ENCODE measurements around the gene BABAM1.
"Not testable (repeated sequence)": the region's sequence is repeated elsewhere in the genome, so short reads cannot be mapped to it uniquely, and the experiment has no call there.

Gene BABAM1

GRCh38 chr19:17283504-17283996 lies 16.3 kb downstream of the BABAM1 start:
- H3K4me3 ChIP-seq (ENCODE audit: low read length), result no peak overlapping the region
- no peak overlapping the region for H3K27ac ChIP-seq (ENCODE audit: low read length)
- H3K27me3 ChIP-seq (ENCODE audit: control insufficient read depth, insufficient read depth, low read length), result peaks cover 19% of the 10 kb centered on the region
- H3K36me3 ChIP-seq (ENCODE audit: control insufficient read depth, low read depth, low read length), result peaks cover 6% of the 10 kb centered on the region
- H3K9ac ChIP-seq (ENCODE audit: low read length), result no peak overlapping the region
- no peaks in the 10 kb centered on the region for H3K4me1 ChIP-seq (ENCODE audit: control insufficient read depth, low read depth, low read length)
- H3K9me3 ChIP-seq (ENCODE audit: control insufficient read depth, low read depth, low read length), result no peaks in the 10 kb centered on the region

- no peak overlapping the region for H3K4me3 ChIP-seq (ENCODE audit: low read length)
Measured at GRCh38 chr19:17285415-17286135, 18.3 kb downstream of the BABAM1 start.

GRCh38 chr19:17286263-17286662 lies 19.0 kb downstream of the BABAM1 start:
- no peak overlapping the region for H3K4me3 ChIP-seq (ENCODE audit: low read length)
- H3K9me3 ChIP-seq (ENCODE audit: control insufficient read depth, low read depth, low read length), result no peaks in the 10 kb centered on the region
- H3K27ac ChIP-seq (ENCODE audit: low read length), result no peak overlapping the region
- H3K4me1 ChIP-seq (ENCODE audit: control insufficient read depth, low read depth, low read length), result no peaks in the 10 kb centered on the region
- no peaks in the 10 kb centered on the region for H3K36me3 ChIP-seq (ENCODE audit: control insufficient read depth, low read depth, low read length)
- H3K9ac ChIP-seq (ENCODE audit: low read length), result no peak overlapping the region
- H3K27me3 ChIP-seq (ENCODE audit: control insufficient read depth, insufficient read depth, low read length), result peaks cover 13% of the 10 kb centered on the region

More at GRCh38 chr19:17285415-17286135, 18.3 kb downstream of the BABAM1 start:
- no peaks in the 10 kb centered on the region for H3K36me3 ChIP-seq (ENCODE audit: control insufficient read depth, low read depth, low read length)
- no peak overlapping the region for H3K9ac ChIP-seq (ENCODE audit: low read length)
- no peaks in the 10 kb centered on the region for H3K9me3 ChIP-seq (ENCODE audit: control insufficient read depth, low read depth, low read length)
- no peak overlapping the region for H3K27ac ChIP-seq (ENCODE audit: low read length)
- H3K27me3 ChIP-seq (ENCODE audit: control insufficient read depth, insufficient read depth, low read length), result peaks cover 19% of the 10 kb centered on the region
- no peaks in the 10 kb centered on the region for H3K4me1 ChIP-seq (ENCODE audit: control insufficient read depth, low read depth, low read length)

GRCh38 chr19:17286752-17287151 lies 19.5 kb downstream of the BABAM1 start:
- no peaks in the 10 kb centered on the region for H3K9me3 ChIP-seq (ENCODE audit: control insufficient read depth, low read depth, low read length)
- H3K36me3 ChIP-seq (ENCODE audit: control insufficient read depth, low read depth, low read length), result no peaks in the 10 kb centered on the region
- H3K27me3 ChIP-seq (ENCODE audit: control insufficient read depth, insufficient read depth, low read length), result peaks cover 8% of the 10 kb centered on the region
- no peak overlapping the region for H3K27ac ChIP-seq (ENCODE audit: low read length)
- no peaks in the 10 kb centered on the region for H3K4me1 ChIP-seq (ENCODE audit: control insufficient read depth, low read depth, low read length)
- no peak overlapping the region for H3K4me3 ChIP-seq (ENCODE audit: low read length)
- H3K9ac ChIP-seq (ENCODE audit: low read length), result no peak overlapping the region

- Histone ChIP-seq H3K4me3 (ENCODE audit: low read length) (no peak overlapping the region), H3K9ac (ENCODE audit: low read length) (no peak overlapping the region), H3K9me3 (ENCODE audit: control insufficient read depth, low read depth, low read length) (no peaks in the 10 kb centered on the region), H3K4me1 (ENCODE audit: control insufficient read depth, low read depth, low read length) (peaks cover 3% of the 10 kb centered on the region), H3K27ac (ENCODE audit: low read length) (no peak overlapping the region), H3K27me3 (ENCODE audit: control insufficient read depth, insufficient read depth, low read length) (no peaks in the 10 kb centered on the region), H3K36me3 (ENCODE audit: control insufficient read depth, low read depth, low read length) (no peaks in the 10 kb centered on the region)
Measured at GRCh38 chr19:17289489-17289888, 22.2 kb downstream of the BABAM1 start.

GRCh38 chr19:17292301-17293074 lies 25.2 kb downstream of the BABAM1 start:
- Histone ChIP-seq H3K9ac (ENCODE audit: low read length) (peak overlapping the region; percentile 66), H3K4me1 (ENCODE audit: control insufficient read depth, low read depth, low read length) (peaks cover 3% of the 10 kb centered on the region), H3K27ac (ENCODE audit: low read length) (peak overlapping the region; percentile 50), H3K9me3 (ENCODE audit: control insufficient read depth, low read depth, low read length) (no peaks in the 10 kb centered on the region), H3K4me3 (ENCODE audit: low read length) (peak overlapping the region; percentile 60), H3K36me3 (ENCODE audit: control insufficient read depth, low read depth, low read length) (no peaks in the 10 kb centered on the region), H3K27me3 (ENCODE audit: control insufficient read depth, insufficient read depth, low read length) (no peaks in the 10 kb centered on the region)

- H3K4me1 ChIP-seq (ENCODE audit: control insufficient read depth, low read depth, low read length), result peaks cover 3% of the 10 kb centered on the region
- no peak overlapping the region for H3K9ac ChIP-seq (ENCODE audit: low read length)
- no peak overlapping the region for H3K27ac ChIP-seq (ENCODE audit: low read length)
- H3K36me3 ChIP-seq (ENCODE audit: control insufficient read depth, low read depth, low read length), result no peaks in the 10 kb centered on the region
- H3K27me3 ChIP-seq (ENCODE audit: control insufficient read depth, insufficient read depth, low read length), result no peaks in the 10 kb centered on the region
- H3K4me3 ChIP-seq (ENCODE audit: low read length), result no peak overlapping the region
- H3K9me3 ChIP-seq (ENCODE audit: control insufficient read depth, low read depth, low read length), result no peaks in the 10 kb centered on the region
Measured at GRCh38 chr19:17293605-17294004, 26.4 kb downstream of the BABAM1 start.

- Histone ChIP-seq H3K9me3 (ENCODE audit: control insufficient read depth, low read depth, low read length) (no peaks in the 10 kb centered on the region), H3K27ac (ENCODE audit: low read length) (no peak overlapping the region), H3K9ac (ENCODE audit: low read length) (no peak overlapping the region), H3K27me3 (ENCODE audit: control insufficient read depth, insufficient read depth, low read length) (no peaks in the 10 kb centered on the region), H3K4me1 (ENCODE audit: control insufficient read depth, low read depth, low read length) (peaks cover 3% of the 10 kb centered on the region), H3K4me3 (ENCODE audit: low read length) (no peak overlapping the region), H3K36me3 (ENCODE audit: control insufficient read depth, low read depth, low read length) (no peaks in the 10 kb centered on the region)
Measured at GRCh38 chr19:17294051-17294891, 27.0 kb downstream of the BABAM1 start.

- not testable (repeated sequence) for H3K9me3 ChIP-seq (ENCODE audit: control insufficient read depth, low read depth, low read length); H3K4me3 ChIP-seq (ENCODE audit: low read length); H3K27ac ChIP-seq (ENCODE audit: low read length); H3K4me1 ChIP-seq (ENCODE audit: control insufficient read depth, low read depth, low read length); H3K27me3 ChIP-seq (ENCODE audit: control insufficient read depth, insufficient read depth, low read length); H3K9ac ChIP-seq (ENCODE audit: low read length); H3K36me3 ChIP-seq (ENCODE audit: control insufficient read depth, low read depth, low read length)
Measured at GRCh38 chr19:17295551-17295950, 28.3 kb downstream of the BABAM1 start.

- Histone ChIP-seq H3K4me3 (ENCODE audit: low read length) (no peak overlapping the region), H3K27ac (ENCODE audit: low read length) (no peak overlapping the region)
Measured at GRCh38 chr19:17296273-17296672, 29.0 kb downstream of the BABAM1 start.

GRCh38 chr19:17296976-17297375 lies 29.7 kb downstream of the BABAM1 start:
- H3K27ac ChIP-seq (ENCODE audit: low read length), result no peak overlapping the region
- H3K9ac ChIP-seq (ENCODE audit: low read length), result no peak overlapping the region
- no peaks in the 10 kb centered on the region for H3K36me3 ChIP-seq (ENCODE audit: control insufficient read depth, low read depth, low read length)
- no peak overlapping the region for H3K4me3 ChIP-seq (ENCODE audit: low read length)
- H3K9me3 ChIP-seq (ENCODE audit: control insufficient read depth, low read depth, low read length), result no peaks in the 10 kb centered on the region
- no peaks in the 10 kb centered on the region for H3K27me3 ChIP-seq (ENCODE audit: control insufficient read depth, insufficient read depth, low read length)
- peaks cover 4% of the 10 kb centered on the region for H3K4me1 ChIP-seq (ENCODE audit: control insufficient read depth, low read depth, low read length)

More at GRCh38 chr19:17296273-17296672, 29.0 kb downstream of the BABAM1 start:
- H3K4me1 ChIP-seq (ENCODE audit: control insufficient read depth, low read depth, low read length), result peaks cover 3% of the 10 kb centered on the region
- no peaks in the 10 kb centered on the region for H3K9me3 ChIP-seq (ENCODE audit: control insufficient read depth, low read depth, low read length)
- no peak overlapping the region for H3K9ac ChIP-seq (ENCODE audit: low read length)
- no peaks in the 10 kb centered on the region for H3K27me3 ChIP-seq (ENCODE audit: control insufficient read depth, insufficient read depth, low read length)
- H3K36me3 ChIP-seq (ENCODE audit: control insufficient read depth, low read depth, low read length), result no peaks in the 10 kb centered on the region
